Gastrocnemius medialis (tissue), 4 donors: ENCODE data around the gene MLN. TPM values are rescaled to one million over a fixed set of nuclear protein-coding genes. Genes with fewer than 3 reads are reported as not detected.

Experiments used
- ATAC-seq, 2 donors: fragments of 150-250 bp; one replicate each; pipeline ENCODE4 v1.9.1; 2016
- DNase-seq, 2 donors: peaks; one replicate each; pipeline ENCODE4 v3.0.0-alpha.2; 2019
- H3K27ac ChIP-seq, 4 donors: fragments of 200-600 bp; sonication (generic); 1 replicate in 1 of 4; 2 replicates in 3 of 4; pipeline ENCODE4 v1.5.1; 2016 to 2018; ENCODE audit warnings: mild to moderate bottlenecking in 2 of 4, moderate library complexity in 1 of 4
- H3K27me3 ChIP-seq, 3 donors: fragments of 200-600 bp; sonication (generic) in 2 of 3; 1 replicate in 1 of 3; 2 replicates in 2 of 3; pipeline versions ENCODE4 v1.5.1 to v1.6.0; 2016 to 2019; ENCODE audit warnings: mild to moderate bottlenecking in 1 of 3, moderate library complexity in 1 of 3
- H3K36me3 ChIP-seq, 2 donors: fragments of 200-600 bp; sonication (generic) in 1 of 2; one replicate each; pipeline ENCODE4 v1.5.1; 2017 to 2018
- H3K4me1 ChIP-seq, 2 donors: fragments of 200-600 bp; sonication (generic) in 1 of 2; one replicate each; pipeline ENCODE4 v1.5.1; 2016 to 2017; ENCODE audit warnings: mild to moderate bottlenecking in 2 of 2
- H3K4me3 ChIP-seq, 4 donors: fragments of 200-600 bp; sonication (generic) in 3 of 4; 1 replicate in 1 of 4; 2 replicates in 3 of 4; pipeline ENCODE4 v1.5.1; 2016 to 2019; ENCODE audit warnings: mild to moderate bottlenecking in 2 of 4
- H3K9me3 ChIP-seq, 3 donors: fragments of 200-600 bp; sonication (generic) in 2 of 3; 1 replicate in 1 of 3; 2 replicates in 2 of 3; pipeline ENCODE4 v1.5.1; 2016 to 2019
- CTCF ChIP-seq, 5 experiments: fragments of 450-650 bp in 3 of 5; fragments of 200-600 bp in 2 of 5; sonication (generic) in 2 of 5; IDR thresholded peaks in 4 of 5; conservative IDR thresholded peaks in 1 of 5; 1 replicate in 4 of 5; 2 replicates in 1 of 5; pipeline ENCODE4 v1.5.1; 2016 to 2019; ENCODE audit warnings: antibody characterized with exemption in 5 of 5, mild to moderate bottlenecking in 3 of 5, moderate library complexity in 3 of 5
- POLR2A ChIP-seq, 2 donors: fragments of 450-650 bp; IDR thresholded peaks; one replicate each; pipeline ENCODE4 v1.6.1; 2017; ENCODE audit warnings: antibody characterized with exemption in 2 of 2, mild to moderate bottlenecking in 2 of 2, moderate library complexity in 2 of 2
- in situ Hi-C, 4 donors: fragments of 200-750 bp; cut with MboI; loops; one replicate each; pipeline versions ENCODE4 v1.15.0 to v1.8.0; 2017; ENCODE audit warnings: low sequenced_read_pairs in 4 of 4
- intact Hi-C: fragments of 100-400 bp; cut with DNase I; formaldehyde crosslinking; loops from one replicate; pipeline ENCODE4 v1.15.1; 2023; ENCODE audit warnings: low total_unique reads
- total RNA-seq, 4 donors: library from RNA; depleted of rRNA; stranded (reverse); fragments of >200 nt; gene quantifications; one replicate each; pipeline versions ENCODE4 v1.1.0 to v1.2.3, GENCODE V29; 2016

The MLN gene
- total RNA-seq, 4 donors from 2014 or later, result not detected

- Histone ChIP-seq H3K9me3 (no peaks in the 10 kb centered on the region), H3K4me3 (no peak overlapping the region), H3K36me3 (no peaks in the 10 kb centered on the region), H3K27ac (no peak overlapping the region), H3K27me3 (no peaks in the 10 kb centered on the region), H3K4me1 (peaks cover 32 to 36% of the 10 kb centered on the region in 2 donors)
- DNase-seq, result no peak
- TF ChIP-seq CTCF (IDR thresholded peaks at IDR 0.05 in 4 of 5, conservative IDR thresholded peaks at IDR 0.05 in 1 of 5), result no peak
- TF ChIP-seq POLR2A (IDR thresholded peaks at IDR 0.05), result no peak
- no peak for ATAC-seq
- in situ Hi-C loops, result loop anchor here in 1 of 4 donors (25.0 kb wide), 1 partner anchor 403 kb away; no protein-coding TSS in a partner anchor
- intact Hi-C loops, result loop anchor here (1.0 kb wide), 1 partner anchor 174 kb away; no protein-coding TSS in a partner anchor
Observed at GRCh38 chr6:33758815-33759216, 45.0 kb downstream of the MLN start.

GRCh38 chr6:33757906-33758305 lies 45.9 kb downstream of the MLN start:
- Histone ChIP-seq H3K27ac (no peak overlapping the region), H3K9me3 (no peaks in the 10 kb centered on the region), H3K36me3 (no peaks in the 10 kb centered on the region), H3K27me3 (no peaks in the 10 kb centered on the region), H3K4me1 (peaks cover 32 to 34% of the 10 kb centered on the region in 2 donors), H3K4me3 (no peak overlapping the region)
- ATAC-seq (no peak), DNase-seq (no peak)
- TF ChIP-seq CTCF (IDR thresholded peaks at IDR 0.05 in 4 of 5, conservative IDR thresholded peaks at IDR 0.05 in 1 of 5) (no peak), POLR2A (IDR thresholded peaks at IDR 0.05) (no peak)
- in situ Hi-C loops, result loop anchor here in 1 of 4 donors (25.0 kb wide), 1 partner anchor 404 kb away; no protein-coding TSS in a partner anchor
- intact Hi-C loops, result no loop called here

GRCh38 chr6:33757113-33757512 lies 46.7 kb downstream of the MLN start:
- H3K4me3 ChIP-seq, result no peak overlapping the region
- intact Hi-C loops (no loop called here), in situ Hi-C loops (loop anchor here in 1 of 4 donors (25.0 kb wide), 1 partner anchor 405 kb away; no protein-coding TSS in a partner anchor)
- no peak for DNase-seq
- TF ChIP-seq CTCF (IDR thresholded peaks at IDR 0.05 in 4 of 5, conservative IDR thresholded peaks at IDR 0.05 in 1 of 5) (no peak), POLR2A (IDR thresholded peaks at IDR 0.05) (no peak)
- no peak for ATAC-seq
- no peaks in the 10 kb centered on the region for H3K27me3 ChIP-seq
- no peaks in the 10 kb centered on the region for H3K36me3 ChIP-seq
- H3K27ac ChIP-seq, result no peak overlapping the region
- H3K4me1 ChIP-seq, result peaks cover 29 to 33% of the 10 kb centered on the region in 2 donors
- no peaks in the 10 kb centered on the region for H3K9me3 ChIP-seq

GRCh38 chr6:33756211-33756954 lies 47.4 kb downstream of the MLN start:
- DNase-seq (no peak), ATAC-seq (no peak)
- H3K4me1 ChIP-seq, result peaks cover 29 to 33% of the 10 kb centered on the region in 2 donors
- H3K4me3 ChIP-seq, result no peak overlapping the region
- no peak for TF ChIP-seq CTCF (IDR thresholded peaks at IDR 0.05 in 4 of 5, conservative IDR thresholded peaks at IDR 0.05 in 1 of 5)
- no peak for TF ChIP-seq POLR2A (IDR thresholded peaks at IDR 0.05)
- no peaks in the 10 kb centered on the region for H3K27me3 ChIP-seq
- no peaks in the 10 kb centered on the region for H3K36me3 ChIP-seq
- in situ Hi-C loops, result loop anchor here in 1 of 4 donors (25.0 kb wide), 1 partner anchor 406 kb away; no protein-coding TSS in a partner anchor
- H3K9me3 ChIP-seq, result no peaks in the 10 kb centered on the region
- intact Hi-C loops, result no loop called here
- no peak overlapping the region for H3K27ac ChIP-seq
